Astrocyte (in vitro differentiated cells and primary cell): ENCODE measurements around the gene HNMT. TPM values are rescaled to one million over a fixed set of nuclear protein-coding genes. Genes with fewer than 3 reads are reported as not detected.

Source experiments
- DNase-seq: peaks from one replicate; pipeline ENCODE4 v3.0.0-alpha.2; 2010; ENCODE audit warnings: low read depth
- FAIRE-seq: peaks from 2 replicates; lab custom pipeline; 2011; peaks lifted over from hg19 to GRCh38; lab: Jason Lieb, UNC
- H2AFZ ChIP-seq: 2 replicates; pipeline ENCODE4 v1.6.0; 2012; ENCODE audit warnings: low read depth, low read length, inconsistent platforms
- H3K27ac ChIP-seq: 2 replicates; pipeline ENCODE4 v1.5.1; 2011; ENCODE audit warnings: low read depth, low read length, inconsistent platforms
- H3K27me3 ChIP-seq: 2 replicates; pipeline ENCODE4 v1.6.0; 2011; ENCODE audit warnings: low read length, inconsistent platforms; ENCODE audit not compliant: insufficient read depth
- H3K36me3 ChIP-seq: 2 replicates; pipeline ENCODE4 v1.5.1; 2011; ENCODE audit warnings: low read length, inconsistent platforms; ENCODE audit not compliant: insufficient read depth
- H3K4me1 ChIP-seq: 2 replicates; pipeline ENCODE4 v1.5.1; 2011; ENCODE audit warnings: low read length, inconsistent platforms; ENCODE audit not compliant: insufficient read depth
- H3K4me2 ChIP-seq: 2 replicates; pipeline ENCODE4 v1.6.0; 2012; ENCODE audit warnings: low read length, inconsistent platforms
- H3K4me3 ChIP-seq: 2 replicates; pipeline ENCODE4 v1.5.1; 2011; ENCODE audit warnings: low read depth, mild to moderate bottlenecking, low read length, inconsistent platforms; ENCODE audit not compliant: insufficient read depth
- H3K79me2 ChIP-seq: 2 replicates; pipeline ENCODE4 v1.6.0; 2012; ENCODE audit warnings: mild to moderate bottlenecking, low read length, inconsistent platforms; ENCODE audit not compliant: insufficient read depth
- H3K9ac ChIP-seq: 2 replicates; pipeline ENCODE4 v1.6.0; 2012; ENCODE audit warnings: mild to moderate bottlenecking, low read length, inconsistent platforms
- H3K9me3 ChIP-seq: 2 replicates; pipeline ENCODE4 v1.5.1; 2012; ENCODE audit warnings: low read depth, mild to moderate bottlenecking, low read length, inconsistent platforms; ENCODE audit not compliant: insufficient read depth
- H4K20me1 ChIP-seq: 2 replicates; pipeline ENCODE4 v1.6.0; 2012; ENCODE audit warnings: low read length, inconsistent platforms; ENCODE audit not compliant: insufficient read depth
- H3K27ac Mint-ChIP-seq: one replicate; pipeline ENCODE4 v1.8.0; 2021; ENCODE audit warnings: mild to moderate bottlenecking, mixed read lengths; ENCODE audit not compliant: unreplicated experiment
- H3K27me3 Mint-ChIP-seq: one replicate; pipeline ENCODE4 v1.8.0; 2021; ENCODE audit warnings: low read depth, mixed read lengths; ENCODE audit not compliant: unreplicated experiment
- H3K36me3 Mint-ChIP-seq: one replicate; pipeline ENCODE4 v1.8.0; 2021; ENCODE audit warnings: low read depth, mixed read lengths; ENCODE audit not compliant: unreplicated experiment
- H3K4me1 Mint-ChIP-seq: one replicate; pipeline ENCODE4 v1.8.0; 2021; ENCODE audit warnings: low read depth, mixed read lengths; ENCODE audit not compliant: unreplicated experiment
- H3K4me3 Mint-ChIP-seq: one replicate; pipeline ENCODE4 v1.8.0; 2021; ENCODE audit warnings: mild to moderate bottlenecking, moderate library complexity, mixed read lengths; ENCODE audit not compliant: unreplicated experiment
- H3K9me3 Mint-ChIP-seq: one replicate; pipeline ENCODE4 v1.8.0; 2021; ENCODE audit warnings: mild to moderate bottlenecking, mixed read lengths; ENCODE audit not compliant: unreplicated experiment
- EZH2 ChIP-seq: IDR thresholded peaks from 2 replicates; pipeline ENCODE4 v1.6.1; 2012; ENCODE audit warnings: mild to moderate bottlenecking, low read length, inconsistent platforms; ENCODE audit not compliant: insufficient read depth
- total RNA-seq: library from RNA; stranded (reverse); gene quantifications from 2 replicates; pipeline ENCODE4 v1.2.1, GENCODE V29; 2021
- TF ChIP-seq, protein P1 (sequence below): IDR thresholded peaks from 2 replicates; pipeline ENCODE4 v1.5.1; 2011; ENCODE audit warnings: low read depth, mild to moderate bottlenecking, inconsistent platforms, low read length, moderate library complexity; ENCODE audit not compliant: insufficient read depth

The HNMT gene
- total RNA-seq, 1 donor from 2014 or later: 15.3 TPM

DNA sequence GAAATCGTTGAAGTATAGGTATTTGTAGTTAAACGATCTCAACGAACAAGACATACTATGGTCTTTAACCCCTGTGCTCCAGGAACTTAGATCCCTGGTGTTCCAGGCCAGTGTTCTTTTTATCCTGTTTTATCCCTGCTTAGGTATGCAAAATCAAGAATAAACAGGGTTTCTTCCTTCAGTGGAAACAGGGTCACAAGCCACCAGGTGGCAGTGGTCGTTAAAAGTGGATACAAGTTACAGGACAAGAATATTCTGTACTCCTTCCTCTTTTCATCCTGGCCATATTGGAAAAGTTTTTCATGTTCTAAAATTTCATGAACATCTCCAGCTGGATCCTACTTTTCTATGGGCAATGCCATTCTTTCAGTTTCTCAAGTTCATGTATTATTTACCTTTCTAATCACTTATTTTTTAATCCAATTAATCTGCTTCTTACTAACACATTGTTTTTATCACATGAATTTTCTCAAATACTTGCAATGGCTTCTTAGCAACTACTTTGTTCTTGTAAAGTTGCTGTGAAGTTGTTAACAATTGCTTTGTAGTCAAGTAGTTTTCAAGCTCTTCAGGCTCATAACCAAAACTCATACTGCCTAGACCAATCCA lies 16.4 kb upstream of the HNMT start:
- Histone ChIP-seq H2AFZ (no peak overlapping the region), H3K27ac (no peak overlapping the region), H3K4me3 (no peak overlapping the region), H3K4me1 (peaks cover 3% of the 10 kb centered on the region), H3K9me3 (no peaks in the 10 kb centered on the region), H3K36me3 (no peaks in the 10 kb centered on the region), H3K9ac (no peak overlapping the region), H4K20me1 (no peaks in the 10 kb centered on the region), H3K27me3 (peaks cover 3% of the 10 kb centered on the region), H3K4me2 (no peak overlapping the region), H3K79me2 (no peaks in the 10 kb centered on the region)
- peak overlapping the region; percentile 22 for H3K27ac Mint-ChIP-seq
- H3K9me3 Mint-ChIP-seq: peaks cover 6% of the 10 kb centered on the region
- DNase-seq: peak; percentile 47
- TF ChIP-seq, protein P1, sequence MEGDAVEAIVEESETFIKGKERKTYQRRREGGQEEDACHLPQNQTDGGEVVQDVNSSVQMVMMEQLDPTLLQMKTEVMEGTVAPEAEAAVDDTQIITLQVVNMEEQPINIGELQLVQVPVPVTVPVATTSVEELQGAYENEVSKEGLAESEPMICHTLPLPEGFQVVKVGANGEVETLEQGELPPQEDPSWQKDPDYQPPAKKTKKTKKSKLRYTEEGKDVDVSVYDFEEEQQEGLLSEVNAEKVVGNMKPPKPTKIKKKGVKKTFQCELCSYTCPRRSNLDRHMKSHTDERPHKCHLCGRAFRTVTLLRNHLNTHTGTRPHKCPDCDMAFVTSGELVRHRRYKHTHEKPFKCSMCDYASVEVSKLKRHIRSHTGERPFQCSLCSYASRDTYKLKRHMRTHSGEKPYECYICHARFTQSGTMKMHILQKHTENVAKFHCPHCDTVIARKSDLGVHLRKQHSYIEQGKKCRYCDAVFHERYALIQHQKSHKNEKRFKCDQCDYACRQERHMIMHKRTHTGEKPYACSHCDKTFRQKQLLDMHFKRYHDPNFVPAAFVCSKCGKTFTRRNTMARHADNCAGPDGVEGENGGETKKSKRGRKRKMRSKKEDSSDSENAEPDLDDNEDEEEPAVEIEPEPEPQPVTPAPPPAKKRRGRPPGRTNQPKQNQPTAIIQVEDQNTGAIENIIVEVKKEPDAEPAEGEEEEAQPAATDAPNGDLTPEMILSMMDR: peak; percentile 60
- TF ChIP-seq EZH2: no peak
- no peak overlapping the region for H3K4me3 Mint-ChIP-seq
- H3K36me3 Mint-ChIP-seq: no peaks in the 10 kb centered on the region
- H3K27me3 Mint-ChIP-seq: no peaks in the 10 kb centered on the region
- peaks cover 26% of the 10 kb centered on the region for H3K4me1 Mint-ChIP-seq
- FAIRE-seq: peak; percentile 79

- Histone ChIP-seq H3K27ac (no peak overlapping the region), H3K9me3 (no peaks in the 10 kb centered on the region), H3K4me1 (peaks cover 3% of the 10 kb centered on the region), H3K4me3 (no peak overlapping the region), H4K20me1 (no peaks in the 10 kb centered on the region), H3K79me2 (no peaks in the 10 kb centered on the region), H3K9ac (no peak overlapping the region), H2AFZ (no peak overlapping the region), H3K36me3 (no peaks in the 10 kb centered on the region), H3K27me3 (peaks cover 3% of the 10 kb centered on the region), H3K4me2 (no peak overlapping the region)
- Mint-ChIP-seq H3K27ac (no peak overlapping the region), H3K9me3 (peaks cover 6% of the 10 kb centered on the region), H3K4me3 (no peak overlapping the region), H3K4me1 (peaks cover 30% of the 10 kb centered on the region), H3K27me3 (no peaks in the 10 kb centered on the region), H3K36me3 (no peaks in the 10 kb centered on the region)
- TF ChIP-seq, protein P1: no peak
- no peak for TF ChIP-seq EZH2
- FAIRE-seq (no peak), DNase-seq (no peak)
Observed at GRCh38 chr2:137948894-137949293, 15.4 kb upstream of the HNMT start.

DNA sequence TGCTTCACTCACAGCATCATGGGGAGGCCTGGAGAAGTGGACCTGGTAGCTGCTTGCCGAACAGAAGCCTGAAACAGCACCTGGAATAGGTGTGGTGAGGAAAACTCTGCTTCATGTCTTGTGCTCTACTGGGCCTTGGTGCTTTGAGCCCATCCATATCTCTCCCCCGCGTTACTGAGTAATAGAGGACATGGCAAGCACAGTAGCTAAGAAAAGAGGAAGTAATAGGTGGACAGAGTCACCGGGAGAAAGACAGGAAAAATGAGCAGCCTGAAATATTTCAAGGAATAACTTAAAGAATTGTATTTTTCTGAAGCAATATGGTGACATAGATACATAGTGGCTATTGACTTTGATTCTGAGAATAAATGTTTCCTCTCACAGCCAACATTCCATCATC lies 14.0 kb upstream of the HNMT start:
- H3K4me3 ChIP-seq: no peak overlapping the region

More for the DNA sequence above, 14.0 kb upstream of the HNMT start:
- no peaks in the 10 kb centered on the region for H3K9me3 ChIP-seq
- Mint-ChIP-seq H3K36me3 (peaks cover 2% of the 10 kb centered on the region), H3K27me3 (no peaks in the 10 kb centered on the region), H3K9me3 (peaks cover 6% of the 10 kb centered on the region), H3K4me1 (peaks cover 32% of the 10 kb centered on the region), H3K4me3 (no peak overlapping the region), H3K27ac (peak overlapping the region; percentile 43)
- no peak overlapping the region for H3K27ac ChIP-seq
- H3K27me3 ChIP-seq: peaks cover 3% of the 10 kb centered on the region
- H3K9ac ChIP-seq: no peak overlapping the region
- DNase-seq: no peak
- TF ChIP-seq, protein P1: no peak
- no peak for TF ChIP-seq EZH2
- no peaks in the 10 kb centered on the region for H3K79me2 ChIP-seq
- no peak overlapping the region for H3K4me2 ChIP-seq
- H2AFZ ChIP-seq: no peak overlapping the region
- H3K36me3 ChIP-seq: no peaks in the 10 kb centered on the region
- H4K20me1 ChIP-seq: no peaks in the 10 kb centered on the region
- no peak for FAIRE-seq
- peaks cover 3% of the 10 kb centered on the region for H3K4me1 ChIP-seq
